Inflammatory macrophage (primary cell): Measurements from ENCODE around the gene RXRG.

Experiments used
- DNase-seq, 2 donors: peaks; one replicate each; pipeline ENCODE4 v3.0.0-alpha.2; 2020 to 2022

RXRG gene

DNA sequence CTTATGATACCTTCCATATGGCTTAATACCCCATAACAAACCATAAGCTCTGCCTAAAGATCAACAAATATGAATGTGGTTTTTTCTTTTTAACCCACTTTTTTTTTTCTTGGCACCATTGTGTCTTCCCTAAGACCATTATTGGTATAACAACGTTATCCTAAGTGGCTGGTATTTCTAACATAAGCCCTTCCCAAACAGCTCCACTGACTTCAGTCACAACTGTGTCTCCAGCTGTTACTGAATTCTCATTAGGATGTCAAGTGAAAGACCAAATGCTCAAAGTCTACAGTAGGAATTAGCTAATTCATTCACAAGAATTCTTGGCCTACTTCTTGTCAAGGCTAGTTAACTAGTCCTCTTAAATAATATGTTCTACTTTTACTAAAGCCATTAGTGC is 4.2 kb upstream of the RXRG start:
- no peak for DNase-seq

DNA sequence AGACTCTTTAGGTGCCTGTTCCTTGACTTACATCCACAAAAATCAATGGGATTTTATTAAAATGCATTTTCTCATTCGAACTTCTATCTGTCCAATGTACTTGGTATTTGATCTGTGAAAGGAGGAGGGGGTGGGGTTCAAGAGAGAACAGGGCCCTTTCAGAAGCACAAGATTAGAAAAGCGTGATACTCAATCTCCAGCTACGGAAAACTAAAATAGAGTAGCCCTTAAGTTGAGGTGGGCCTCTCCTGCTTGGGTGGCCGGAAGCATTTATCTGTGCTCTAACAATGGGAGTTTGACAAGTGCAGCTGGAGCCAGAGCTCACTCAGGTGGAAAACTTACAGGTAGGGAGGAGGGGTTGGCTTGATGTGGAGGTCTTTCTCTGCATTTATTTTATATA is 462 bp upstream of the RXRG start:
- no peak for DNase-seq

DNA sequence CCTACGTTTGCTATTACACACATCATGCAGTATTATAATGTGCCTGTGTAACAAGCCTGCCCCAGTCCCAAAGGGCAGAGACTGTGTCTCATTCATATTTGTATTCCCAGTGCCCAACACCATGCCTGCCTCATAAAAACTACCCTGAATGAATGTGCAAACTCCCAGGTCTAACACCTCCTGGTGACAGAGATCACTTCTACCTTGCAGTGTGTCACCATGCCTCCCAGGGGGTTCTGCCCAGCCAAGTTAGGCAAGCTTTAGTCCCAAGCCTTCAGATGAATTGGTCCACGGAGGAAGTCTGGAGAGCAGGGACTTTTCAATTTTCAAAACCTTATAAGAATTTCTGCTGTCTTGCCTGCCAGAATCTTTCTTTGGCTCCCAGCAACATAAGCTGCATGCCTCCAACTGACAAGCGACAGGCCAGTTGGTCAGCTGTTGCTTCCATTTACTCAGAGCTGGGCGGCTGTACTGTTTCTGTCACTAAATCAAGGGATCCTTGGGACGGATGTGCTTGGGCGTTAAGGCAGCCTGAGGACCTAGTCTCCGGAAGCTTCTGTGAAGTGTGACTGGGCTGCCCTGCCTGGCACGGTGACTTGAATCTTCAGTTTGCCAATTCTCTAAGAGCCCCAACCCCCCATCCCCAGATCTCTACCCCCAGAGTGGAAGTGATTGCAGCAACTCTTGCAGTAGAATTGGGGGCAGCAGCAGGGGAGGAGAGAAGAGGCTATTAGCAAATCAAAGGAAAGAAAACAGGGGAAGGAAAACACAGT is 1.2 kb downstream of the RXRG start:
- no peak for DNase-seq

DNA sequence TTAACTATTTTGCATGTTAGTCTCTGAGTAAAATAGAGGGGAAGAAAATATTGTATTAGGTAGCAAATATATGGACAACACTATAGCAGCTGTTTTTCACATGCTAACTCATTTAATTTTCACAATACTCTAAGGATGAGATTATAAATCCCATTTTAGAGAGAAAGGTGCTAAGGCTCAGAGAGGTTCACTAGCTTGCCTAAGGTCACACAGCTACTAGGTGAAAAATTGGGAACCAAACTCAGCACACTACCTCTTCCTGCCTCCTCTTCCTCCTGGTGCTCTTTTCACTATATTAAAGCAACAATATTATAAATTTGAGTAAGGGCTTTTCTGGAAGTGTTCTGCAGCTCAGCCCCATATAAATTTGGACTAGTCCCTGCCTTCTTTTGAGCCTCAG is 2.3 kb downstream of the RXRG start:
- DNase-seq = no peak

- DNase-seq = no peak
Measured at GRCh38 chr1:165442053-165442452, 2.9 kb downstream of the RXRG start.

GRCh38 chr1:165441166-165441880 is 3.6 kb downstream of the RXRG start:
- DNase-seq = no peak

DNA sequence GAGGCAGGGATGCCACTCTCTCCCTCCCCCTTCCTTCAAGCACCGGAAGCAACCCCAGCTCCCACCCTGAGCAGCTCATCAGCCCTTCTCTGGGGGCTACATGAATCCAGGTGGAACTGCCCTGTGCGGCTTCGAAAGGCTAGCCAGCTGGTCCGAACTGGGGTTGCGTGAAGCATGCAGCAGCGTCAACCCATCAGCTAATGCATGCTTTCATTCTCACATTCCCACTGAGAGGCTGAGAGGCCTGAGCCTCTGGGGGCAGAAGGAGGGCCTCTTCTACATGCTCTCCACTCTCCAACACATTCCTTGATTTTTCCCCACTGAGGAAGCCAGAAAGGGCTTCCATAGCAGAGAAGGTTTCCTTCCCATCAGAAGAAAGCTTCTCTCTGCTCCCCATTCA is 5.6 kb downstream of the RXRG start:
- no peak for DNase-seq

- no peak for DNase-seq
Measured at GRCh38 chr1:165436994-165437393, 7.9 kb downstream of the RXRG start.

DNA sequence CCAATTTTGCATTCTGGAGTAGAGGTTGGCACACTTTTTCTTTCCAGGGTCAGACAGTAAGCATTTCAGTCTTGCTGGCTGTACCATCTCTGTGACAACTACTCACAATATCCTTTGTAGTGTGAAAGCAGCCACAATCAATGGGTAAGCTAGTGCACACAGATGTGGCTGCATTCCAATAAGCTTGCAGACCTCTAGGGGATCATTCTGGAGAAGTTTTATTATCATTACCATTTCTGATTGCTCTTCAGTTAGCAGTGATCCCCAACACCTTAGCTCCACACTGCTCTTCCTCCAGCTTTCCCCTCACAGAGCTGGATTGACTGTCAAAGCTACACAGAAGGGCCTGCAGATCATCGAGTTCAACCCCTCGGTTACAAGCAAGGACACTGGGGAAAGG is 9.1 kb downstream of the RXRG start:
- DNase-seq = no peak

DNA sequence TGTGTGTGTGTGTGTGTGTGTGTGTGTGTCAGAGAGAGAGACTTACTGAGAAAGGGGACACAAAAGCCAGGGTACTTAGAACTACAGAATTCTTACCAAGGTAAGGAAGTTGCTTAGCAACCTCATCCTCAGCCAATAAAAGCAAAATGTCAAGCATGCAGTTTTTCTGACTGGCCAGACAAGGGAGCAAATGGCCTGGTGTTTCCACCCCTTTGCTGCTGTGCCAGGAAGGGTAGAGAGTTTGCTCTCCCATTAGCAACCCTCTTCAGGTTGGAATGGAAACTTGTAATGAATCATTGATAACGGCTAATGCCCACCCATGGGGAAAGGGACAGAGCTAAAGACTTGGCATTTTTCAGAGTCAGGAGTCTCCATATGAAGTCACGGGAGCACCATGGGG is 10.6 kb downstream of the RXRG start:
- DNase-seq = no peak

- no peak for DNase-seq
Measured at GRCh38 chr1:165431079-165431478, 13.8 kb downstream of the RXRG start.

GRCh38 chr1:165426745-165427144 is 18.2 kb downstream of the RXRG start:
- no peak for DNase-seq

- no peak for DNase-seq
Measured at GRCh38 chr1:165425621-165426020, 19.3 kb downstream of the RXRG start.

DNA sequence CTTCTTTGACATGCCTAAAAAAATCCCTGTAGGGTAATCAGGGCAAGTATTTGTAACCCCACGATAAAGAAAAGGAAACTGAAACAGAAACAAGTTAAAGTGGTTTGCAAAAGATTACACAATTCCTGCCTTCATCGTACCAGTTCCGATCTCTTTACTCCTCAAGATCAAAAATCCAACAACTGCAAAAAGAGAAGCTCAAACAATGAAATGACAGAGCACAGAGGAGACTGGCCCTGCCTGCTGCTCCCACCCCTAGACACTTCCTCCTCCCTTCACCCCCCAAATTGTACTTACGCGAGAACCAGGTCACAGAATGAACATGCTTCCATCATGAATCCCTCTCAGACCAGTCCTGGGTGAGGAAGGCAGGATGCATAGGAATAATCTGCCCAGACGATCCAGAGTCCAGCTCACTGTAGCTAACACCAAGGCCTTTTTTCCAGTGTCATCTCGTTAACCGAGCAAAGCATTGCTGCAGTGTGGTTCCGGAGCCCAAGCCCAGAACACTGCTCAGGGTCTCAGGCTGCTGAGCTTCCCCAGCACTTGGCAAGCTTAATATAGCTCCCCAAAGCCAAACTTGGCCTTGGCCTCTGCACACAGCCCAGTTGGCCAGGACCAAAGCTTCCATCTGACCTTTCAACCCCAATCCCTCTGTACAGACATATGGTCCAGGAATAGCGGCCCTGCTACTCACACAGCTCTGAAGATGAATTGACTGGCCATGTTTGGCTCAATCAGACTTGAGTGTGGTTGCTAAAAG is 20.3 kb downstream of the RXRG start:
- DNase-seq = peak; percentile 17 to 39

DNA sequence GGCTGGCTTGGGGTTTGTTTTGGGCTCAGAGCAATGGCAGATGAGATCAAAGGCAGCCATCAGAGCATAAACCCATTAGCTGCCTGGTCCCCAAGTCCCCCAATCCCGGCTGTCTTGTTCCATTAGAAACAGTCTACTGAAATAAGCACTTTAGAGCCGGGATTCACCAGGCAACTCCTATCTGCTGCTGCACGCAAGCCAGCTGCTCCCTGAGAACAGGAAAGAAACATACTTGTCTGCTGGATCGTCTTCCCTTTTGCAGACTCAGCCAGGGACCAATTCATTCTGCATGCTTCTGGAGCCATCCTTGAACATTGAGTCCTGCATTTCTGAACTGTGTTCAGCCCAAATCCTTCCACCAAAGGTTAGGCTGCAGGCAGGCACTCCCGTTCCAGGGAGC is 21.8 kb downstream of the RXRG start:
- no peak for DNase-seq

GRCh38 chr1:165420655-165421054 is 24.3 kb downstream of the RXRG start:
- no peak for DNase-seq

- no peak for DNase-seq
Measured at GRCh38 chr1:165419839-165420238, 25.1 kb downstream of the RXRG start.

- DNase-seq = no peak
Measured at GRCh38 chr1:165418195-165418594, 26.7 kb downstream of the RXRG start.

GRCh38 chr1:165416876-165417275 is 28.1 kb downstream of the RXRG start:
- DNase-seq = no peak

GRCh38 chr1:165415068-165415467 is 29.9 kb downstream of the RXRG start:
- DNase-seq = no peak

- DNase-seq = no peak
Measured at GRCh38 chr1:165414620-165415019, 30.3 kb downstream of the RXRG start.

DNA sequence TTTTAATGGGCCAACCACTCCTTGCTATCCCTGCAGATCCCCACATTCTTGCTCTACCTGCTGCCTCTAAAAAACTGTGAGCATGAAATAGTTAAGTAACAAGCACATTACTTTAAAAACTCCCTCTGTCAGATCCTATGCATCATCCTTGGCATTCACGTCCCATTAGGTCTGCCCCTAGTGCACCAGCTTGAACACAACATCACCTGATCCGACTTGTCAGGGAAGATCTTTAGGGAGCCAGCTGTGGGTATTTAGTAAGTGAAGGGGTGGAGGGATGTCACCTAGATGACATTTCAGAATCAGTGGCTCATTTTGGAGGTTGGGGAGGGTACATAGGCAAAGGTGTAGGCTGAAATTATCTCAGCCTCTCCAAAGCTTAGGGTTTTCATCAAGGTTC is 33.5 kb downstream of the RXRG start:
- DNase-seq = no peak

DNA sequence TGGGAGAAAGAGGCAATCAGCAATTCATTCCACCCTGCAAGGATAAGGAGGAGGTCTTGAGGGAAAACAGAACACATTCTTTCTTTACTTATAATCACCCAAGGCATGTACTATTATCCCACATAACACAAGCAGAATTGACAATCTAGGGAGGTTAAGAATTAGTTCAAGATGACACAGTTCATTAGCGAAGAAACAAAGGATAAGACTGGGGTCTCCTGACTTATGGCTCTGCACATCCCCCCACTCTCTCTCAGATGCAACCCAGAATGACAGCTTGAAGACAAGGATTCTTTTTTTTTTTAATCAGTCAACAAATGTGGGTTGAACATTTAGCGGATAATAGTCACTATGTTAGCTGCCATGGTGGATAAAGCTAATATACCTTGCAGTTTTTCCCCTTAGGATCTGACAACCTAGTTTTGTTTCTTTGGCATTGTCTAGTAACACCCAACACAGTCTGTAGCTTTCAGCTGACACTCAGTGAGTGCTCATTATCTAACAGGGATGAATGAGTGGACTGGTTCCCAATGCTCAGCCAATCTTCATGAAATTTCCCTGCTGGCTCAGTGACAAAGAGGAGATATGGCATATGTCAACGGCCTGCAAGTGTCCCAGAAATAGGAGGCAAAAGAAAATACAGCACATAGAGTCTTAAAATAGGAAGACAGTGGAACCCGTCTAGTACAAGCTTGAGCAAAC is 35.1 kb downstream of the RXRG start:
- no peak for DNase-seq
